ENCODE measurements around the gene OXCT2.
"Not testable (repeated sequence)": the region's sequence is repeated elsewhere in the genome, so short reads cannot be mapped to it uniquely, and the experiment has no call there.

The OXCT2 gene

GRCh38 chr1:39771022-39771532 lies at the start of gene OXCT2:
Gene OXCT2 (minus strand): TSS chr1:39771348. CDS start chr1:39771255, 93 bp downstream.
- not testable (repeated sequence) for DNase-seq (ENCODE audit: low spot score)

DNA sequence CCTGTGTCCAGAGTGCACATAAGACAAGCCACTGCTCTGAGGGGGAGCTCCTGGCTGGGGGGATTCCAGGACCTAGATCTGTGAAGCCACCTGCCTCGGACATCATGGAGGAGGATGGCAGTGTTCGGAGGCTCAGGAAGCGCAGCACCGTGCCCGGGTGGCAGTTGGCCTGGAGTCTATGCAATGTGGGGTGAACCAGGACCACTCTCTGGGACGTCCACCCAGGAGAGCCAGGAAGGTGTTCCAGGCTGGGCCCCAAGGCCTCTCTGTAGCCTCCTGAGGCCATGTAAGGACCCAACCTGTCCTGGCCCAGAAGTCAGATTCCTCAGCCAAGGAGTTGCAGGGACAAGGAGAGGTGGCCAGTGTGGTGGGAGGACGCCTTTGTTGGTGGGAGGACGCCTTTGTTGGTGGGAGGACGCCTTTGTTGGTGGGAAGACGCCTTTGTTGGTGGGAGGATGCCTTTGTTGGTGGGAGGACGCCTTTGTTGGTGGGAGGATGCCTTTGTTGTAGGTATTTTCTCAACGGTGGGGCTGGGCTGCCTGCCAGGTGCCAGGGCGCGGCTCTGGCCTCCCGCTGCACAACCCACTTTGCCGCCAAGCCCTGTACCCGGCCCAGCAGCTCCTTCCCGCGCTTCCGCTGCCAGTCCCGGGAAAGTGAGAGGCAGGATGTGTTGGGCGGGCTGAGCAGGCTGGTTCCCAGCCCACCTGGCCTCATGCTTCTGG lies 48.1 kb upstream of the OXCT2 start:
- no peak for DNase-seq (ENCODE audit: low spot score)

- DNase-seq (ENCODE audit: low spot score) = no peak
These were observed 47.3 kb upstream of the OXCT2 start for GRCh38 chr1:39818482-39818881.

- DNase-seq (ENCODE audit: low spot score) = not testable (repeated sequence)
These were observed 46.2 kb upstream of the OXCT2 start for GRCh38 chr1:39817091-39817932.

DNA sequence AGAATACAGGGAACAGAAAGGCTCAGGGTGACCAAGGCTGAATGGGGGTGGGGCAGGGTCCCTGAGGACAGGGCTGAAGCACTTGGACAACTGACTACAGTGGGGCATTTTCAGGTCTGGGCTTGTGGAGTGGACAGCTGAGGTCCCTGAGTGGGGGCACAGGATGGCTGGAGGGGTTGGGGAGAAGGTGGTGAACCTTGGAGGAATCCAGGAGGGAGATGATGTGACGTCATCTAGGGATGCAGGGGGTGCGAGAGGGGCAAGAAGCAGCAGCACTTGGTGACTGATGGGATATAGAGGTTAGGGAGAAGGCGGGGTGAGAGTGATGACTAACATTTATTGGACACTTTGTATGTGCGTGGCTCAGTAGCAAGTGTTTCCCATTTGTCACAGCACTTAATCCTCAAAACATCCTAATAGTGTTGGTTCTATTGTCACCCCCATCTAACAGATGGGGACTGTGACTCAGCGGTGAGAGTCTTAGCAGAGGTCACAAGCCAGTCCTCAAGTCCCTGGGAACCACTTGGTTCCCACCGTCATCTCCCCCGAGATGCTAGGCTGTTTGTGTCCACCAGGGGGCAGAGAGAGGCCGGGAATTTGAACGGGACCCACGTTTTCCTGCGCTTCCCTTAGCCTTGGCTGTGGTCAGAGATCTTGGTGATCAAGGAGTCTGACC lies 45.4 kb upstream of the OXCT2 start:
- peak; percentile 54 for DNase-seq (ENCODE audit: low spot score)

DNA sequence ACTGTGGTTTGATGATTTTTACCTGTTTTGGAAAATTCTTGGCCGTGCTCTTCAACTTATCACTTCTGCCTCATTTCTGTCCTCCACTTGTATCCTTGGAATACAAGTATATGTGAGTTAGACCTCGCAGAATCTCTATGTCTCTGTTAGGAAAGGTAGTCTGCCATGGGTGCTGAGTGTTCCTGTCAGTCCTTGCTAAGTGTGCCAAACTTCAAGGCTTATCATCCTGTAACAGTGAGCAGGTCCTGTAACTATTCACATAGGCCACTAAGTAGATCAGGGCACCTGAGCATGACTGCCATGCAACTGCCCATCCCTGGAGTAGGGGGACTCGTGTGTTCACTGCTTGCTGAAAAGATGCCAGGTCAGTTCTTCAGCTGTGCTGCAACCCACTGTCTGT lies 41.8 kb upstream of the OXCT2 start:
- no peak for DNase-seq (ENCODE audit: low spot score)

GRCh38 chr1:39808784-39809517 lies 37.8 kb upstream of the OXCT2 start:
- DNase-seq (ENCODE audit: low spot score) = no peak

GRCh38 chr1:39805385-39805784 lies 34.2 kb upstream of the OXCT2 start:
- DNase-seq (ENCODE audit: low spot score) = no peak

- no peak for DNase-seq (ENCODE audit: low spot score)
These were observed 31.5 kb upstream of the OXCT2 start for GRCh38 chr1:39802496-39803260.

DNA sequence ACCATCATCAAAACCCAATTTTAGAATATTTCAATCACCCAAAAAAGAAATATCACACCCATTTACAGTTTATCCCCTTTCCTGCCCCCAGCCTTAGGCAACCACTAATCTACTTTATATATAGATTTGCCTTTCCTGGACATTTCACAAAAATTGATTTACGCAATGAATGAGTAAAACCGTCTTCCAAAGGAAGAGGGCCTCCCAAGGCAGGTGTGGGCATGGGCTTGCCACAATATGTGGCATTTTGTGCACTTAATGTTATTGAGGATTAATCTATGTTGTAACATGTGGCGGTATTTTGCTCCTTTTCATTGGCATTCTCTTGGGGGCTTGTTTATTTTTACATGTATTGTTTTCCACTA lies 29.3 kb upstream of the OXCT2 start:
- DNase-seq (ENCODE audit: low spot score) = no peak

DNA sequence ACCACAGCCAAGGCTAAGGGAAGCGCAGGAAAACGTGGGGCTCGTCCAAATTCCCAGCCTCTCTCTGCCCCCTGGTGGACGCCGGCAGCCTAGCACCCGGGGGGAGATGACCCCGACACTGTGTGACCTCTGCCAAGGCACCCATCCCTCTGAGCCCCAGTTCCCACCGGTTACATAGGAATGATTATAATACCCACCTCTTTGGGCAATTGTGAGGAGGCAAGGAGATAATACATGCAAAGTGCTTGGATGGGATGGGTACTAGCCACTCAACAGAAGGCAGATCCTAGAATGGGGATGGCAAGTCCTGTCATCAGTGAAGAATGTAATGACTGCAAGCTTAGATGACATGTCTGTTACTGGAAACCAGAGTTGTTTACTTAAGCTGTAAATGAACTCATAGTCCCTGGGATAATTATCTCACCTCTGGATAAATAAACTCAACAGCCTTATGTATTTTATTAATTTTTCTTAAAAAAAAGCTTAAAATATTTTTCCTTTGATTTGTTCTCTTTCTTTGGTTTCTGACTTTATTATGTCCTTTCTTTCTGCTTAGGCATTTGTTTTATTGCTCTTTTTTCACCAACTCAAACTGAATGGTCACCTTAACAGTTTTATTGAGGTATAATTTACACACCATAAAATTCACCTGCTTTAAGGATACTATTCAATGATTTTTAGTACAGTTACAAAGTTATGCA lies 28.8 kb upstream of the OXCT2 start:
- DNase-seq (ENCODE audit: low spot score) = peak; percentile 60

- DNase-seq (ENCODE audit: low spot score) = peak; percentile 75
These were observed 28.0 kb upstream of the OXCT2 start for GRCh38 chr1:39798859-39799769.

- DNase-seq (ENCODE audit: low spot score) = no peak
These were observed 24.5 kb upstream of the OXCT2 start for GRCh38 chr1:39795651-39796050.

DNA sequence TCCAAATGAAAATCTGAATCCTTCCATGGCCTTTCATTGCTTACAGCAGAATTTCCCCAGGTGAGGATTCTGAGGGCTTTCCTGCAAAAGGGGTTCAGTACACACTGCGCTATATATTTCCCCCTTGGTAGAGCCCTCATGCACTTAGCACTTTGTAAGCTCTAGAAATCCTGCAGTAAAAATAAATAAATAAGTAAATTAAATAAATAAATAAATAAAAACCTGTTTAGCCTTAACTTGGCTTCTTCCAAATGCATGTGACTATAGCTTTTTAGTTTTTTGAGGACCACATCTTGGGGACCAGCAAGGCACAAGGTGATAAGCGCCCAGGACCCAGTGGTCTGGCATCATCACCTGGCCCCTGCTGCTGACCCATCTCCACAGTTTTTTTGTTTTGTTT lies 20.7 kb upstream of the OXCT2 start:
- DNase-seq (ENCODE audit: low spot score) = no peak

DNA sequence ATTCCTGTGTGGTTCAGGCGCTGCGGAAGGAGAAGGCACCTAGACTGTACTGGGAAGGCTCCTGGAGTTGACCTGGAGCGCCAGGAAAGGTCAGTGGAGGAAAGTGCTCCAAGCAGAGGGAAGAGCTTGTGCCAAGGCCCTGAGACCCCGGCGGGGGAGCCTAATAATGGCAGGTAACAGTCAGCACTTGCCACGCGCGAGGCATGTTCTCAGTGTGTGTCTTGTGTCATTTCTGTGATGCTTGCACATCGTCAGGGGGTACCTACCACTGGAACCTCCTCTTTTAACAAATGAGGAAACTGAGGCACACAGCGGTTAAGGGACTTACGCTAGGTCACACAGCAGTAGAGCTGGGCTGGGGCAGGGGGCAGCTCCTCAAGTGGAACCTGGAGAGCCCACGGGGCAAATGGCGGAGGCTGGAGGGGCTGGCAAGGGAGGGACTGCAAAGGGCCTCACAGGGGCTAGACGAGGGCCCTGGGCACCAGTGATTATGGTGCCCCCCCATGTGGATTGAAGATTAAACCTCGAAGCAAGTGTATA lies 18.5 kb upstream of the OXCT2 start:
- no peak for DNase-seq (ENCODE audit: low spot score)

GRCh38 chr1:39788758-39789570 lies 17.8 kb upstream of the OXCT2 start, which contains the start of gene BMP8B:
Gene BMP8B (minus strand): TSS chr1:39788865. CDS start chr1:39788485, 380 bp downstream.
- peak; percentile 22 for DNase-seq (ENCODE audit: low spot score)

DNA sequence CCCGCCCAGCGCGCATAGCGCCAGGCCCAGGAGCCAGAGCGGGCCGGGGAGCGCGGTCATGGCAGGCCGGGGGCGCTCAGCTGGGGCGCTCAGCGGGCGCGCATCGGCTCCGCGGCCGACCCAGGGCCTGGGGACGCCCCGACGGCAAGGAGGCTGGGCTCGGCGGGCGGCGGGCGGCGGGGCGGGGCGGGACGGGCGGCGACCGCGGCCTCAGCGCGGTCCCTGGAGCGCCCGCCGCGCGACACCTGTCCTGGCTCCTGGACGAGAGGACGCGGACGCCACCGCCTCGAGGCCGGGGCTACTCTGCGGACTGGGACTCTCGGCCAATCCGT lies 17.2 kb upstream of the OXCT2 start:
- no peak for DNase-seq (ENCODE audit: low spot score)

DNA sequence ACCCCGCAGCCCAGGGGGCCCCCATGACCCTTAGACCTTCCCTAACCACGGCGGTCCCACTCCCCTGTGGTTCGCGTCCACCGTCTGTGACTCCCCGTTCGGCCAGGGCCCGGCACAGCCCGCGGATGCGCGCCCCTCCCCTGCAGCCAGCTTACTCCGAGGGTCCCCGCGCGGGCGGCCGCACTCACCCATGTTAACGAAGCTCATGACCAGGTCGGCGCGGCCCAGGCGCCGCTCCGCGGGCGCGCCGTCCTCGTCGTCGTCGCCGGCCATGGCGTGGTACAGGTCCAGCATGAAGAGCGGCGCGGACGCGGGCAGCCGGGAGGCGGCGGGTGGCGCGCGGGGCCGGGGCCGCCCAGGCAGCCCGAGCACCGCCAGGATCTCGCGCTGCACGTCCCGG lies 16.8 kb upstream of the OXCT2 start:
- DNase-seq (ENCODE audit: low spot score) = not testable (repeated sequence)

All from COLO829 (cell line).